HL-60/S4 treated with retinoic acid at 250 ng/mL for 4 days and 3 days (cell line): Measurements from ENCODE around the gene CELF2.

Experiments
- in situ Hi-C: fragments of 300-500 bp; cut with MboI; formaldehyde crosslinking; loops from 2 replicates; pipeline ENCODE4 v1.7.0; 2022; ENCODE audit warnings: low sequenced_read_pairs

Gene CELF2

DNA sequence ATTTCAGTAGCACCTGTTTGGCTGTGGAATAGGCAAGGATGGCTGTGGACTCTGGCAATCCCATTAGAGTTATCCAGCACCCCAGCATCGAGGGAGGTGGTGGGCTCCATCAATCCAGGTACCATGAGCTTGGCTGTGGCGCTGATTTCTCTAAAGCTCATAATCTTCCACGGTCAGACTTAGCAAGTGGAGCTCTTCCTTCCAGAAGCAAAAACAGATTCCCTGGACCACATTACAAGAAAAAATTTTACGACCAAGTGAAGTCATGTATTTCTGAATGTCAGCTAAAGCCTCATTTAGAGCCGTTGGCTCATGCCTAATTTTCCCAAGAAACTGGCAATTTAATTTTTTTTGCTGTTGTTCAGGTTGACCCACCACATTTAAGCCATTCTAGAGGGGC lies 135.1 kb downstream of the CELF2 start:
- in situ Hi-C loops = no loop called here

GRCh38 chr10:11153245-11153644 lies 135.6 kb downstream of the CELF2 start:
- in situ Hi-C loops = no loop called here

DNA sequence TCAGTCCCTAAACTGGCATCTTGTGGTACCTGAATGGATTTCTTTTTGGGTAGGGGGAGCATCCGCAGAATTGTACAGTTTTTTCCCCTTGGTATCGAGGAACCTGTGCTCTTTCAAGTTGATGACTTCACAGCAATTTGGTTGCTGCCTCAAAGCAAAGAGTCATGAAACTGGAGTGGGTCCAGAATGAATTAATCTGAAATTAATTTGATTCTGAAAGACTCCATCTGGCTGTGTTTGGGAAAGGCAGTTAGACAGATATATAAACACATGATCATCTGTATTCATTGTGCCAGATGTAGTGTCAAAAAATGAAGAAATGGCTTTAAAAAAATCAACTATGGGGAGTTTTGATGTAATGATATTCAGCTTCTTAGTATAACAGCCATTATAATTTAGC lies 136.1 kb downstream of the CELF2 start:
- in situ Hi-C loops = no loop called here

GRCh38 chr10:11154333-11154732 lies 136.7 kb downstream of the CELF2 start:
- in situ Hi-C loops = no loop called here

GRCh38 chr10:11154849-11155498 lies 137.3 kb downstream of the CELF2 start:
- in situ Hi-C loops = no loop called here

GRCh38 chr10:11156480-11156879 lies 138.8 kb downstream of the CELF2 start:
- in situ Hi-C loops = no loop called here

- in situ Hi-C loops = no loop called here
Measured at GRCh38 chr10:11157292-11158076, 139.8 kb downstream of the CELF2 start.

- in situ Hi-C loops = no loop called here
Measured at GRCh38 chr10:11158080-11158479, 140.4 kb downstream of the CELF2 start.

GRCh38 chr10:11159543-11160215 lies 142.0 kb downstream of the CELF2 start:
- in situ Hi-C loops = no loop called here

DNA sequence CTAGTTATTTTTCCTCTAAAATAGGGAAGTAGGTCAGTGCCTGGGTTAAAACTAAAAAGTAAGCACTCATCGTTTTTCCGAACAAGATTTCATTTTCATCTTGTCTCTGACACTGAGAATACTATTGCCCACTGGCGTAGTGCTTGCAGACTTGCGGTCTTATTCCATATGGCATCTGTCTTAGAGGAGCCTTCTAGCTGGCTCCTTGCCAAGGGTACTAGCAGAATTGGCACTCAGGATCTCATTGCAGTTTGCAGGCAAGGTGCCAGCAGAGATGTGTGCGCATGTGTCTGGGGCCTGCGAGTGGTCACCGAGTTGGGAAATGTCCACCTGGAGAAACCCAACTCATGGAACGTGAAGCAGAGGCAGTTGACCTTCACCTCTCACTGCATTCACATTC lies 143.4 kb downstream of the CELF2 start:
- in situ Hi-C loops = no loop called here

GRCh38 chr10:11161910-11162309 lies 144.2 kb downstream of the CELF2 start:
- in situ Hi-C loops = no loop called here

DNA sequence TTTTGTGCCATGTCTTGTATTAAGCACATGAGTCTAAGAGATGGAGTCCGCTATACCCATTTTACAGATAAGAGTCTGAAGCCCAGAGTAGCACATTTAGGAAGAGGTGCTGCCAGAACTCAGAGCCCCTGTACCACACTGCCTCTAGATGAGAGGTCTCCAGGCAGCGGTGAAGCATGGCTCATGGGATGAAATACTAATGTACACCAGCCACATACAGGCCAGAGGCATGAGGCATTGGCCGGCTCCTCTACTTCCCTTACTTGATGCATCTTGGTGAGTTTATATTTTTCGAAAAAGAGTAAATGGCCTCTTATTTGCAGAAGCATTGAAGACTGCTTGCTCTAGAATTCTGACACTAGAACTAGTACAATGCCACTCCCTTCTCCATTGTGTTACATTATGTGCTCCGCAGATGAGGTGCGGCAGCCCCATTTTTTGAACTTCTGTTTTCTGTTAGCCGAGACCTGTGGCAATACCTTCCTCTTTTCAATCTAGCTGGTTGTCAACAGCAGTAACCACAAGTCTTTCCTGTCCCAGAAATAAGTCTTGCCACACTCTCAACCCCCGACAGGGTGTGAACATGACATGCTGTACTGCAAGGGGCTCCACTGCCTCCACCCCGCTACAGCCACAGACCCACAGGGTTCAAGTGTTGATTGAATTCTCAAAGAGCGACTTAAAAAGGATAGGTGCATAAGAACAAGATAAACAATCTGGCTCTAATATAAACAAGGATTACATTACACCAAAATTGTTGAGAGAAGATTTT lies 145.3 kb downstream of the CELF2 start:
- in situ Hi-C loops = no loop called here

DNA sequence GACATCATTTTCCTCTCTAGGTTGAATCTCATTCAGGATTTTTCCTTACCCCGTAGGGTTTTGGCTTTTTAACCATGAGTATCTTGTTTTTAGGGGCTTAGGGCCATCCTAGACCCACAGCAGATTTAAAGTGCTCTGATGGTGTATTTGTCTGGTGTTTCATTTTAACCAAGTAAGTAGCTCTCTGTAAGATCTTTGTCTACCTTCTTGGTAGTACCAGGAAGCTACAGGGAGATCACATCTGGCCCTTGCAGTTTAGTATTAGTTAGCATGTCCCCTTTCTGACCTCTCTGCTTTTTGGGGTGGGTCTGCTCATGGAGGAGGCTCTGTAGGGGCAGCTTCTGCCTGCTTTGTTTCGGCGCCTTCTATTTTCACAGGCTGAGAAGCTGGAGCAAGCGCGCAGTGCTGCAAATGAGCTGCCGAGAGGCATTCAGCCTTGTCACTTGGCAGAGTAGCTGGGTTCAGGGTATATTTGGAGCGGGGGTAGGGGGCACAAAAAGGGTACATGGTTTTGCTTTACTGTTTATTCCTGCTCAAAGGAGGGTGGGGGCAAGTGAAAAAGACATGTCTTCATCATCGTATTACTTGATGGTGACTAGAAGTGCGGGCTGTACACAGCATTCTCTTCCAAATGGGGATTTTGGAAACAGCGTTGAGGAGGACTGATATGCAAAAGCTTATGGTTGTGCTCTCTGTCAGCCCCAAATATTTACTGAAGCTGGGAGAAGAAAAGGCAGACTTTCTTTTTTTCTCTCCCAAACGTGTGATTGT lies 146.3 kb downstream of the CELF2 start:
- in situ Hi-C loops = no loop called here

DNA sequence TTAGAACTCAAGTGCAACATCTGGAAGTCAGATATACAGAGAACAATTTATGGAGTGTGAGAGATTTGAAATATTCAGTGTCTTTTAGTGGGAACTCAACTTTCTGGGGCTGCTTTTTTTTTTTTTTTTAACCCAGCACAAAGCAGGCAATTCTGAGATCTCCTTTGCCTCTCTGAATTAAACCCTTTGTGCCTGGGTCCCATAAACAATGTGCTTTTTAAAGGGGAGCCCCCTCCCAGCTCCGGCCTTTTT lies 146.8 kb downstream of the CELF2 start:
- in situ Hi-C loops = no loop called here

- in situ Hi-C loops = no loop called here
Measured at GRCh38 chr10:11164803-11165590, 147.3 kb downstream of the CELF2 start.

DNA sequence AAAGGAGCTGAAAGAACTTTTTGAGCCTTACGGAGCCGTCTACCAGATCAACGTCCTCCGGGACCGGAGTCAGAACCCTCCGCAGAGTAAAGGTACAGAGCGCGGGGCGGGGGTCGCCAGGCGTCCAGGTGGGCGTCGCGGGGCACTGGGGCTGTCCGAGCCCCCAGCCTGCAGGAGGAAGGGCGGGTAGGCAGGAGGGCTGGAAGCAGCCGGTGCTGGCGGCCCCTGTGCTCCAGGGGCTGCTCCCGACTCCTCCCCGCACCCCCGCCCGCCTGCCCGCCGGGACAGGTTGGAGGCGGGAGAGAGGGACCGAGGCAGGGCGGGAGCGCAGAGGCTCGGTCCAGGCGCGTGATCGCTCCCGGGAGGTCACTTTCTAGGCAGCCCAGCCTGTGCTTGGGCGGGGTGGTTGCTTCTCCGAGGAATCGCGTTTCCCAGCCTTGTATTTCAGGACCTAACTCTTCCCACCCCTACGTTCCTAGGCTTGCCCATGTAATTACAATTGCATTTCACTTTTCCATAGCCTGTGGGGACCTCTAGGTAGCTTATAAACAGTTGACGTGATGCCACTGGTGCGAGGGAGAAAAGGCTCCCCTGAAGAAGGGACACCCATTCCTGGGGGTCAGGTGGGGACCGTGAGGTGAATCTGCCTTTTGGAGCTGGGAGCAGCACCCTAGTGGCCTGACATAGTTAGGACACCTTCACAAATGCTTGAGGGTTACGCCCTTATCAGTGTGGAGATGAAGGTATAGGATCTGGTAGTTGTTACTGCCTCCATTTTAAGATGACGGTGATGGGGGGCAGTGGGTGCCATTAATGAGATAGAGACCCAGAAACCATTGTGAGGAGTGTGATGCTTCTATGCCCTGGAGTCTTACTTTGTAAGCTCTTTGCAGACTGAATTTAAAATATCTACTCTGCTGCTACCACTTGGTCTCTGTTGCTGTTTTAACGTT lies 148.2 kb downstream of the CELF2 start:
- in situ Hi-C loops = no loop called here

DNA sequence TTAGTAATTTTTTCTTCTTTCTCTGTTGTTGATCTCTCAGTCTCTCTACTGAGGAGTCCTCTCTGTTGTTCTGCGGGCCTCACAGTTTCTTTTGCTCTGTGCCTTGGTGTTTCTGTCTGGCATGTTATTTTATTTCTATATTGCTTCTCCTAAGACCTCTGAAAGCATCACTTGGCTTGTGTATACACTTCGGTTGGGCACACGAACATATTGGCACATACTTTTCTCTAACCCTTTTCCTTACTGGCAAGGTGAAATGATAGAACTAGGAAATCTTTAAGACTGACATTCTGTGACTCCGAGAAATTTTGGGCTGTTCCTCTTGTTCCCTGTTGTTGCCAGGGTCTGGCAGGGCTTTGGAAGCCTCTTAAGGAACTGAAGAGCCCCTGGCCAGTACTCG lies 148.9 kb downstream of the CELF2 start:
- in situ Hi-C loops = no loop called here

GRCh38 chr10:11167233-11167966 lies 149.7 kb downstream of the CELF2 start:
- in situ Hi-C loops = no loop called here
